CD8-positive, alpha-beta memory T cell (primary cell): ENCODE measurements around the gene PGAP6. TPM values are rescaled to one million over a fixed set of nuclear protein-coding genes. Genes with fewer than 3 reads are reported as not detected.
"Not testable (repeated sequence)": the region's sequence is repeated elsewhere in the genome, so short reads cannot be mapped to it uniquely, and the experiment has no call there.

Source experiments
- CTCF ChIA-PET: fragments of 350-600 bp; sonication (Branson Sonifier 250); formaldehyde crosslinking; loops from one replicate; lab custom pipeline; 2021; ENCODE audit warnings: antibody characterized with exemption; lab: Charles Lee
- POLR2A ChIA-PET: fragments of 350-600 bp; sonication (Branson Sonifier 250); formaldehyde crosslinking; loops from one replicate; lab custom pipeline; 2021; ENCODE audit warnings: antibody characterized with exemption; lab: Charles Lee
- DNase-seq, 5 donors: peaks; one replicate each; pipeline versions ENCODE4 v3.0.0 to v3.0.0-alpha.2; 2020 to 2022; ENCODE audit warnings: mixed read lengths in 1 of 5
- H3K27ac ChIP-seq: one replicate; pipeline ENCODE4 v1.7.0; 2013; ENCODE audit warnings: low read depth, mild to moderate bottlenecking, low read length, moderate library complexity
- H3K27me3 ChIP-seq: 2 replicates; pipeline ENCODE4 v1.7.0; 2013; ENCODE audit warnings: low read length, mild to moderate bottlenecking; ENCODE audit not compliant: insufficient read depth, poor library complexity, severe bottlenecking
- H3K36me3 ChIP-seq: 2 replicates; pipeline ENCODE4 v1.7.0; 2013; ENCODE audit warnings: mild to moderate bottlenecking, low read length, moderate library complexity; ENCODE audit not compliant: insufficient read depth
- H3K4me1 ChIP-seq: 2 replicates; pipeline ENCODE4 v1.7.0; 2013; ENCODE audit warnings: mild to moderate bottlenecking, low read length, moderate library complexity; ENCODE audit not compliant: insufficient read depth
- H3K4me3 ChIP-seq: 2 replicates; pipeline ENCODE4 v1.7.0; 2013; ENCODE audit warnings: mild to moderate bottlenecking, low read length
- H3K9me3 ChIP-seq: 2 replicates; pipeline ENCODE4 v1.7.0; 2013; ENCODE audit warnings: mild to moderate bottlenecking, low read length
- H3K27ac Mint-ChIP-seq, 8 donors: one replicate each; pipeline ENCODE4 v1.8.0; 2020 to 2021; ENCODE audit warnings: mixed read lengths in 8 of 8, mild to moderate bottlenecking in 6 of 8, inconsistent platforms in 3 of 8, moderate library complexity in 3 of 8
- H3K27me3 Mint-ChIP-seq, 2 donors: one replicate each; pipeline ENCODE4 v1.8.0; 2020 to 2021; ENCODE audit warnings: mixed read lengths in 2 of 2, mild to moderate bottlenecking in 1 of 2, moderate library complexity in 1 of 2
- H3K36me3 Mint-ChIP-seq, 3 donors: one replicate each; pipeline ENCODE4 v1.8.0; 2020 to 2021; ENCODE audit warnings: mixed read lengths in 3 of 3, inconsistent platforms in 1 of 3, mild to moderate bottlenecking in 1 of 3
- H3K4me1 Mint-ChIP-seq, 3 donors: one replicate each; pipeline ENCODE4 v1.8.0; 2020 to 2021; ENCODE audit warnings: mixed read lengths in 3 of 3, inconsistent platforms in 1 of 3, mild to moderate bottlenecking in 1 of 3
- H3K4me3 Mint-ChIP-seq, 7 donors: one replicate each; pipeline ENCODE4 v1.8.0; 2020 to 2021; ENCODE audit warnings: mixed read lengths in 7 of 7, mild to moderate bottlenecking in 6 of 7, moderate library complexity in 4 of 7, inconsistent platforms in 2 of 7
- H3K9me3 Mint-ChIP-seq, 5 donors: one replicate each; pipeline ENCODE4 v1.8.0; 2020 to 2022; ENCODE audit warnings: mixed read lengths in 5 of 5, mild to moderate bottlenecking in 3 of 5, moderate library complexity in 2 of 5, inconsistent platforms in 1 of 5
- polyA plus RNA-seq: library from polyadenylated mRNA; unstranded; fragments of 300-500 nt; fragmentation: Illumina TruSeq; gene quantifications from one replicate; pipeline ENCODE4 v1.2.3, GENCODE V29; 2021
- total RNA-seq, 2 experiments: library from RNA; stranded (reverse); gene quantifications; one replicate each; pipeline ENCODE4 v1.2.3, GENCODE V29; 2021

Gene PGAP6
- total and polyA plus RNA-seq, 3 experiments from 2014 or later, result 23.1 to 36.2 (median 36.1) TPM

DNA sequence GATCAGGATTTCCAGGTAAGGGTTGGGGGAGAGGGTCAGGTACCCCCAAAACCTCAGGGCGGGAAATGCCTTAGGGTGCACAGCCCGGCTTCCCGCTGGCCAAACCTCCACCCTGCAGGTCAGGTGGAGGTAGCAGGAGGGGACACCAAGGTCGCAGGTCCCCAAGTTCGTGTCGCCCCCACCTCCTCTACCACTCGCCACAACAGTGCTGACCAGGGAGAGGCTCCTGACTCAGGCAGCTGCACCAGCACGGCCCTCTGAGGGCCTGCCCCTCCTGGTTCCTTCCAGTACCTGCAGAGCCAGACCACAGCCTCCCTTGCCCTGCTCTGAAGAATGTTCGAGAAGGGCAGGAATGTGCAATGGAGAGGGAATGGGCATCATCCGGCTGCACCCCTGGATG is 15.3 kb downstream of the PGAP6 start:
- Mint-ChIP-seq H3K27me3 (peaks cover 1 to 3% of the 10 kb centered on the region in 2 donors), H3K4me3 (no peak overlapping the region), H3K36me3 (peaks cover 0 to 35% (median 1%) of the 10 kb centered on the region in 3 donors), H3K4me1 (peaks cover 13 to 23% (median 18%) of the 10 kb centered on the region in 3 donors), H3K27ac (peak overlapping the region in 1 of 8 donors; percentile 50), H3K9me3 (no peaks in the 10 kb centered on the region)
- H3K27me3 ChIP-seq, result no peaks in the 10 kb centered on the region
- H3K36me3 ChIP-seq, result no peaks in the 10 kb centered on the region
- peaks cover 18% of the 10 kb centered on the region for H3K4me1 ChIP-seq
- CTCF ChIA-PET, result interaction anchor here (1.0 kb wide), 1 partner anchor 13 kb away, joined by 3 read pairs; no protein-coding TSS in a partner anchor
- no peak for DNase-seq
- H3K9me3 ChIP-seq, result no peaks in the 10 kb centered on the region
- H3K27ac ChIP-seq, result no peak overlapping the region
- POLR2A ChIA-PET, result no interaction called here
- no peak overlapping the region for H3K4me3 ChIP-seq

DNA sequence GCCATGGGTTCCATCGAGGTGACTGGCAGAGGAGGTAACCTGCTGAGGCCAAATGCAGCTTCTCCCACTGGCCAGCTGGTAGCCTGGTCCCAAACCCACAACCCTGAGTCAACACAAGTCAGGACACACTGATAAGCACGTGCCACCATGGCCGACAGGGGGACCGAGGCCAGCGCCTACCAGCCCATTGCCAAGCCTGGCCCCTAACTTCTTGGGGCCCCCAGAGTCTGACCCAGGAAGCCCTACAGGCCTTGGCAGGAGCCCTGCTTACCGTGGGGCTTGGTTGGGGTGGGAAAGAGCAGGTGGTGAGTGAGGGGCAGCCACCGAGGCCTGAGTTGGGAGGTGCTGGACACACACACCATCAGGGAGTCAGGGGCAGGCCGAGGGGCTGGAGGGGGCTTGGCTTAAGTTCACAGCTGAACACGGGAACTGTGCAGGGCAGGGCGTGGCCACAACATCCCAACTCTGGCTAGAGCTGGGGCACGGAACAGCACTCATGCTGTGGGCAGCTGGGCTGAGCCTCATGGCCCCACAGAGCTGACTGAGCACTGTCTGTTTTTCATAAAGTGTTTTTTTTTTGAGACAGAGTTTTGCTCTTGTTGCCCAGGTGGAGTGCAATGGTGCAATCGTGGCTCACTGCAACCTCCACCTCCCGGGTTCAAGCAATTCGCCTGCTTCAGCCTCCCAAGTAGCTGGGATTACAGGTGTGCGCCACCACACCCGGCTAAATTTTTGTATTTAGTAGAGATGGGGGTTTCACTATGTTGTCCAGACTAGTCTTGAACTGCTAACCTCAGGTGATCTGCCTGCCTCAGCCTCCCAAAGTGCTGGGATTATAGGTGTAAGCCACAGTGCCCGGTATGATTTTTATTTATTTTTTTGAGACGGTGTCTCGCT is 16.9 kb downstream of the PGAP6 start:
- CTCF ChIA-PET, result interaction anchor here (0.6 to 5.0 kb wide), 2 partner anchors 131 to 259 kb away, joined by 3 to 39 read pairs; no protein-coding TSS in a partner anchor
- Histone ChIP-seq H3K27me3 (no peaks in the 10 kb centered on the region), H3K27ac (no peak overlapping the region), H3K4me1 (peaks cover 8% of the 10 kb centered on the region), H3K9me3 (no peaks in the 10 kb centered on the region), H3K36me3 (no peaks in the 10 kb centered on the region), H3K4me3 (no peak overlapping the region)
- peaks cover 6 to 12% (median 11%) of the 10 kb centered on the region in 3 donors for H3K4me1 Mint-ChIP-seq
- peaks cover 1 to 3% of the 10 kb centered on the region in 2 donors for H3K27me3 Mint-ChIP-seq
- POLR2A ChIA-PET, result no interaction called here
- no peak for DNase-seq
- no peaks in the 10 kb centered on the region for H3K9me3 Mint-ChIP-seq
- peaks cover 0 to 32% (median 1%) of the 10 kb centered on the region in 3 donors for H3K36me3 Mint-ChIP-seq
- H3K27ac Mint-ChIP-seq, result no peak overlapping the region
- no peak overlapping the region for H3K4me3 Mint-ChIP-seq

DNA sequence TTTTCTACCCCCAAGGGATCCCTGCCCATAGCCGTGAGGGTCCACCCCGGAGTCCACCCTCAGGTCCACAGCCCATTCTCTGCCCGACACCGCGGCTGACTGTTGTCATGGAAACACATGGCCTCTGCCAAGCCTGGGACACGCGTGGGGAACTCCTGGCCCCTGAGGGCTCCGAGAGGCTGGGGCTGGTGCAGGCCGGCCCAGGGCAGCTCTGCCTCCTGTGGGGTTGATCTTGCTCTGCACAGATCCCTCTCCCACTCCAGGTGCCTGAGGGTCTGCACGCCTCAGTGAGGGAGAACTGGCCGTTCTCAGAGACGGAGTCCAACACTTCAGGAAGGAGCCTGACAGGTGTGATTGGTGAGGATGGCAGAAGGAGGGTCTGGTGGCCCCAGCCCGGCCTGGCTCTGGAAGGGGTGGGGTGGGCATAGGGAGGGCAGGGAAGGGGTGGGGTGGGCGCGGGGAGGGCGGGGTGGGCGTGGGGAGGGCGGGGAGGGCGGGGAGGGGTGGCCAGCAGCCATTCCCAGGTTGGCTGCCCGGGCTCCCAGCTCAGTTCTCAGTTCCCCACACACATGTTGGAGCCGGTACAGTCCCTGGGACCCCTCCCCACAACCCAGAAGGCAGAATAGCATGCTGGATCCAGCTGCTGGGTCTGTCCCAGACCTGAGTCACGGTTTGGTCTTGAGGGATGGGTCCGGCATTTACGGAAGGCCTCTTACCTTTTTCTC is 17.9 kb downstream of the PGAP6 start:
- Mint-ChIP-seq H3K4me1 (peaks cover 6 to 7% (median 6%) of the 10 kb centered on the region in 3 donors), H3K4me3 (no peak overlapping the region), H3K36me3 (peaks cover 0 to 25% (median 1%) of the 10 kb centered on the region in 3 donors), H3K9me3 (no peaks in the 10 kb centered on the region), H3K27ac (no peak overlapping the region), H3K27me3 (peaks cover 1 to 3% of the 10 kb centered on the region in 2 donors)
- DNase-seq, result no peak
- ChIA-PET CTCF (interaction anchor here (1.6 to 5.0 kb wide), 2 partner anchors 15 to 258 kb away, joined by 3 to 39 read pairs; no protein-coding TSS in a partner anchor), POLR2A (no interaction called here)
- Histone ChIP-seq H3K27ac (no peak overlapping the region), H3K27me3 (no peaks in the 10 kb centered on the region), H3K36me3 (no peaks in the 10 kb centered on the region), H3K4me3 (no peak overlapping the region), H3K9me3 (no peaks in the 10 kb centered on the region), H3K4me1 (peaks cover 4% of the 10 kb centered on the region)

DNA sequence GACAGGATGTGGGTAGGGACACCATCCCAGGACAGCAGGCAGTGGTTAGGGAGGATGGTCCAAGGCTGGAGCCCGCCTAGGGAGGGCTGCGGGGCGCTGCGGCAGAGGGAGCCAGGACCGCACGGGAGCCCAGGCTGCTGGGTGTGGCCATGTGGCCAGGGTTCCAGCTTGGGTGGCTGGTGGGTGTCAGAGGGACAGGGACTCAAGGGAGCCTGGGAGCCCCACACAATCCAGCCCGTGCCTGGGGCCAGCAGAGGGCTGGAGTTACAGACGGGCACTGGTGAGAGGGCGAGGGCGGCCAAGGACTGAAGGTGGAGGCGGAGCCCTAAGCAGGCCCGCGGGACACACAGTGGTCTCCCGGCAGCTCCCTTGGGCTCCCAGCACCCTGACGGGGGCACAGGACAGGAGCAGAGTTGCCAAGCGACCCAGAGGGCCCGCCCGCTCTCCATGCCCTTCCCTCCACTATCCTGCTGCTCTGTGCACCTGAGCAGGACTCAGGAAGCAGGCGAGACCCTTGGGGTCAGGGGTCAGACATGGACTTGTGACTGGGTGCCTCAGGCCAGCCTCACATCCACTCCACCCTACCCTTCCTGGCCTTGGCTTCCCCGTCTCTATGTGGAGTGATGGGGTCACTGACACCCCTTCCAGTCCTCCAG is 18.5 kb downstream of the PGAP6 start:
- peaks cover 0 to 18% (median 1%) of the 10 kb centered on the region in 3 donors for H3K36me3 Mint-ChIP-seq
- CTCF ChIA-PET, result interaction anchor here (1.1 to 5.0 kb wide), 8 partner anchors 15 to 266 kb away, joined by 3 to 39 read pairs (median 3); partner anchors contain the start of genes DECR2 and FAM234A
- no peak for DNase-seq
- no peak overlapping the region for H3K27ac Mint-ChIP-seq
- Histone ChIP-seq H3K4me1 (peaks cover 4% of the 10 kb centered on the region), H3K9me3 (no peaks in the 10 kb centered on the region), H3K27me3 (no peaks in the 10 kb centered on the region), H3K4me3 (no peak overlapping the region), H3K36me3 (no peaks in the 10 kb centered on the region), H3K27ac (no peak overlapping the region)
- POLR2A ChIA-PET, result no interaction called here
- no peaks in the 10 kb centered on the region for H3K9me3 Mint-ChIP-seq
- H3K4me3 Mint-ChIP-seq, result no peak overlapping the region
- H3K4me1 Mint-ChIP-seq, result peaks cover 6 to 7% (median 6%) of the 10 kb centered on the region in 3 donors
- H3K27me3 Mint-ChIP-seq, result peaks cover 1 to 3% of the 10 kb centered on the region in 2 donors

DNA sequence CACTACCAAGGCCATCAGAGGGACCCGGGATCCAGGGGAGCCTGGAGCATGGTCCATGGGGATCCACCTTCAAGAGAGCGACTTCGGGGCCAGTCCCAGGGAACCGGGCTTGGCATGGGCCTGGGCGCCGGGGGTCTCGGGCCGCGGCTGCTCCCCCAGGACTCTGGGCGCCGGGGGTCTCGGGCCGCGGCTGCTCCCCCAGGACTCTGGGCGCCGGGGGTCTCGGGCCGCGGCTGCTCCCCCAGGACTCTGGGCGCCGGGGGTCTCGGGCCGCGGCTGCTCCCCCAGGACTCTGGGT is 19.1 kb downstream of the PGAP6 start:
- POLR2A ChIA-PET, result interaction anchor here (1.5 kb wide), 1 partner anchor 256 kb away, joined by 3 read pairs; no protein-coding TSS in a partner anchor
- not testable (repeated sequence) for H3K4me3 ChIP-seq, H3K4me1 Mint-ChIP-seq, H3K27ac Mint-ChIP-seq, H3K4me3 Mint-ChIP-seq, H3K27ac ChIP-seq, H3K36me3 ChIP-seq, H3K9me3 Mint-ChIP-seq, DNase-seq, H3K27me3 ChIP-seq, H3K4me1 ChIP-seq, H3K9me3 ChIP-seq, H3K27me3 Mint-ChIP-seq
- CTCF ChIA-PET, result interaction anchor here (0.7 to 5.0 kb wide), 21 partner anchors 8 to 268 kb away, joined by 3 to 39 read pairs (median 3); partner anchors contain the start of genes DECR2, FAM234A, LUC7L and MRPL28
- H3K36me3 Mint-ChIP-seq, result peaks cover 0 to 13% (median 1%) of the 10 kb centered on the region in 3 donors

DNA sequence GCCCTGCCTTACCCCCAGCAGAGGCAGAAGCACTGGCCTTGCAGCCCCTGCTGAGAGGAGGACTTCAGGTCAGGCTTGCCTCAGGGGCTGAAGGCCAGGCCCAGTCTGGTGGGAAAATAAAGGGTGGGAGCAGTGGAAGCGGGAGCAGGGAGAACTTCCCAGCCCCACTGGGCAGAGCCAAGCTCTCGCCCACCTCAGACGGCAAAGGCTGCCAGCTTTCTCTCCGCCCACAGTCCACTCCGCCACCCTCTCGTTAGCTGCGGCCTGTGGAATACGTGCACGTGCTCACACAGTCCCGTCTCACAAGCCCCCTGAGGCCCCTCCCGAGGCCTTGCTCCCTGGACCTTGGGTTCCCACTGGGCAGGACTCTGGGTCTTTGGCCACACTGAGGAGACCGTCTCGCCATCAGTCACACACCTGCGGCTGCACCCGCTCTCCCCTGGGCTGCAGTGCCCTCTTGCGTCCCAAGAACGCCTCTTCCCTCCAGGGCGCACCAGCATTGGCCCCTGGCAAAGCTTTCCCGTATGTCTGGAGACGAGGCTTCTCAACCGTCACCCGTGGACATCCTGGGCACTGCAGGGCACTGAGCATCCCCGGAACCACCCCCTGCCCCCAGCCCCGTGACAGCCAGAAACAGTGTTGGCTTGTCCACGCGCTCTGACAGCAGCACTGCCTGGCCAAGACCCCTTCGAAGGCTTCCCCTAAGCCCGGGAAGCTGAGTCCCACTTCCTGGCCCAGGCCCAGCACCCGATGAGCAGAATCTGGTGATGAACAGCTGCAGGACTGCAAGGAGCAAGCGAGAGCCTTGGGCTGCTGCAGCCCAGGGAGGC is 19.7 kb downstream of the PGAP6 start:
- Mint-ChIP-seq H3K9me3 (no peaks in the 10 kb centered on the region), H3K36me3 (peaks cover 0 to 7% (median under 1%) of the 10 kb centered on the region in 3 donors), H3K27ac (peak overlapping the region in 5 of 8 donors; percentile 36 to 83 (median 74)), H3K27me3 (peaks cover 1 to 3% of the 10 kb centered on the region in 2 donors), H3K4me3 (peak overlapping the region in 4 of 7 donors; percentile 25 to 66 (median 44)), H3K4me1 (peaks cover 6% of the 10 kb centered on the region in 3 donors)
- peak; percentile 43 to 81 (median 62) for DNase-seq
- H3K27ac ChIP-seq, result no peak overlapping the region
- H3K4me1 ChIP-seq, result peaks cover 4% of the 10 kb centered on the region
- no peaks in the 10 kb centered on the region for H3K9me3 ChIP-seq
- H3K36me3 ChIP-seq, result no peaks in the 10 kb centered on the region
- ChIA-PET CTCF (interaction anchor here (0.7 to 5.0 kb wide), 24 partner anchors 8 to 306 kb away, joined by 3 to 39 read pairs (median 3); partner anchors contain the start of genes DECR2, FAM234A, LUC7L and MRPL28), POLR2A (interaction anchor here (1.5 kb wide), 1 partner anchor 255 kb away, joined by 3 read pairs; no protein-coding TSS in a partner anchor)
- no peak overlapping the region for H3K4me3 ChIP-seq
- H3K27me3 ChIP-seq, result no peaks in the 10 kb centered on the region
